NB4 (cell line): ENCODE results near the gene CXCL13.
"Not testable (repeated sequence)": the region's sequence is repeated elsewhere in the genome, so short reads cannot be mapped to it uniquely, and the experiment has no call there.

Source experiments
- DNase-seq: peaks from one replicate; pipeline ENCODE4 v3.0.0; 2010; ENCODE audit warnings: low read depth
- H3K4me3 ChIP-seq: one replicate; pipeline ENCODE4 v1.5.1; 2011; ENCODE audit warnings: mild to moderate bottlenecking, low read depth, low read length, moderate library complexity
- CTCF ChIP-seq: IDR thresholded peaks from one replicate; pipeline ENCODE4 v1.5.1; 2012; ENCODE audit warnings: low read depth, low read length
- MAX ChIP-seq: IDR thresholded peaks from 2 replicates; pipeline ENCODE4 v1.6.1; 2011; ENCODE audit warnings: low read depth, low read length
- MYC ChIP-seq: IDR thresholded peaks from 2 replicates; pipeline ENCODE4 v1.6.1; 2011; ENCODE audit warnings: low read depth, low read length
- POLR2A ChIP-seq: IDR thresholded peaks from 2 replicates; pipeline ENCODE4 v1.6.1; 2011; ENCODE audit warnings: mild to moderate bottlenecking; ENCODE audit not compliant: insufficient read length; ENCODE audit errors: extremely low read depth

The CXCL13 gene, protein sequence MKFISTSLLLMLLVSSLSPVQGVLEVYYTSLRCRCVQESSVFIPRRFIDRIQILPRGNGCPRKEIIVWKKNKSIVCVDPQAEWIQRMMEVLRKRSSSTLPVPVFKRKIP

GRCh38 chr4:77605210-77605902 is at the start of gene CXCL13:
CXCL13 (plus strand) TSS chr4:77605820; CDS start chr4:77605866, 46 bp downstream.
- DNase-seq, result no peak
- no peak within 1 kb of the TSS for H3K4me3 ChIP-seq
- TF ChIP-seq CTCF (no peak), MYC (no peak), POLR2A (no peak), MAX (no peak)

- TF ChIP-seq CTCF, result no peak
- TF ChIP-seq MYC, result no peak
- no peak for TF ChIP-seq POLR2A
- no peak for TF ChIP-seq MAX
- no peak for DNase-seq
- H3K4me3 ChIP-seq, result no peak overlapping the region
These were observed 45.5 kb upstream of the CXCL13 start for GRCh38 chr4:77560170-77560569.

GRCh38 chr4:77561720-77562119 is 43.9 kb upstream of the CXCL13 start:
- DNase-seq, H3K4me3 ChIP-seq: not testable (repeated sequence)

- H3K4me3 ChIP-seq, result no peak overlapping the region
- TF ChIP-seq MYC, result no peak
- TF ChIP-seq CTCF, result no peak
- TF ChIP-seq MAX, result no peak
- TF ChIP-seq POLR2A, result no peak
- no peak for DNase-seq
These were observed 41.4 kb upstream of the CXCL13 start for GRCh38 chr4:77564231-77564630.

- TF ChIP-seq POLR2A, result no peak
- TF ChIP-seq MYC, result no peak
- no peak for TF ChIP-seq MAX
- TF ChIP-seq CTCF, result no peak
- no peak for DNase-seq
- H3K4me3 ChIP-seq, result no peak overlapping the region
These were observed 39.5 kb upstream of the CXCL13 start for GRCh38 chr4:77566148-77566547.

GRCh38 chr4:77567549-77567948 is 38.1 kb upstream of the CXCL13 start:
- no peak for DNase-seq
- no peak overlapping the region for H3K4me3 ChIP-seq
- TF ChIP-seq POLR2A (no peak), CTCF (no peak)

- not testable (repeated sequence) for H3K4me3 ChIP-seq, DNase-seq
These were observed 35.0 kb upstream of the CXCL13 start for GRCh38 chr4:77570508-77571214.
